ENCODE measurements around the gene NABP2.
"Not testable (repeated sequence)": the region's sequence is repeated elsewhere in the genome, so short reads cannot be mapped to it uniquely, and the experiment has no call there.

GRCh38 chr12:56262955-56263354 lies 38.8 kb downstream of the NABP2 start:
- not testable (repeated sequence) for TF ChIP-seq CTCF (conservative IDR thresholded peaks at IDR 0.05; ENCODE audit: low read depth, low read length); EZH2 (IDR thresholded peaks at IDR 0.05; ENCODE audit: low read length, unreplicated experiment)

All from PC-3 (cell line).